Astrocyte (in vitro differentiated cells and primary cell): ENCODE data around the gene NDUFV2.
"Not testable (repeated sequence)": the region's sequence is repeated elsewhere in the genome, so short reads cannot be mapped to it uniquely, and the experiment has no call there.

ENCODE experiments used
- CTCF ChIP-seq: IDR thresholded peaks from 2 replicates; pipeline ENCODE4 v1.5.1; 2011; ENCODE audit warnings: low read depth, mild to moderate bottlenecking, inconsistent platforms, low read length, moderate library complexity; ENCODE audit not compliant: insufficient read depth
- EZH2 ChIP-seq: IDR thresholded peaks from 2 replicates; pipeline ENCODE4 v1.6.1; 2012; ENCODE audit warnings: mild to moderate bottlenecking, low read length, inconsistent platforms; ENCODE audit not compliant: insufficient read depth

GRCh38 chr18:9171919-9172318 is 69.4 kb downstream of the NDUFV2 start:
- not testable (repeated sequence) for TF ChIP-seq CTCF, EZH2
